ENCODE data around the gene DEXI. TPM values are rescaled to one million over a fixed set of nuclear protein-coding genes. Genes with fewer than 3 reads are reported as not detected.

The DEXI gene
- total and polyA plus RNA-seq, 2 of the 13 experiments (the other 11 are each of a cell fraction or from before 2014, with no cell fraction given) = 51.5 to 70.4 TPM

DNA sequence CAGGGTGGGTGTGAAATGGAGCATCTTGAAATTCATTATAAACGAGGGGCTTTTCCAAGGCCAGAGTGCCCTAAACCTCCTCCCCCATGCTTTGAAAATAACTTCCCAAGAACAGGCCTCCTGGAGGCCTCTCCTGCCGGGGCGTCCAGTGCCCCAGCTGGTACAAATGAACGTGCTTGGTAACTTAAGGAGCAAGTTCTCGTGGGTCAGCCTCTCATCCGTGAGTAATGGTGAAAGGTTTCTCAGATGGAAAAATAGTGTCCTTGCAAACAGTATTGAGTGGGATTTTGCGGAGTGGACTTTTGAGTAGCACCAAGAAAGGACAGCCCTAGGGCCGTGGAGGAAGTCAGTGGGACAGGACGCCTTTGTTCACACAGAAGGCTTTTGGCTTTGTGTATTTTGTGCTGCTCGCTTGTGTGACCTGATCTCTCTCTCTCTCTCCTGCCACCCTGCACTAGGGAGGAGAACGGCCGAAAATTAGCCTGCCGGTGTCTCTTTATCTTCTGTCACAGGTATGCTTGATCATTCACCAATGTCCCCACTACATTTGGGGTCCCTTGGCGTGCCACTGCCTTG lies 36.7 kb upstream of the DEXI start (continued):
- TF ChIP-seq, protein P1, sequence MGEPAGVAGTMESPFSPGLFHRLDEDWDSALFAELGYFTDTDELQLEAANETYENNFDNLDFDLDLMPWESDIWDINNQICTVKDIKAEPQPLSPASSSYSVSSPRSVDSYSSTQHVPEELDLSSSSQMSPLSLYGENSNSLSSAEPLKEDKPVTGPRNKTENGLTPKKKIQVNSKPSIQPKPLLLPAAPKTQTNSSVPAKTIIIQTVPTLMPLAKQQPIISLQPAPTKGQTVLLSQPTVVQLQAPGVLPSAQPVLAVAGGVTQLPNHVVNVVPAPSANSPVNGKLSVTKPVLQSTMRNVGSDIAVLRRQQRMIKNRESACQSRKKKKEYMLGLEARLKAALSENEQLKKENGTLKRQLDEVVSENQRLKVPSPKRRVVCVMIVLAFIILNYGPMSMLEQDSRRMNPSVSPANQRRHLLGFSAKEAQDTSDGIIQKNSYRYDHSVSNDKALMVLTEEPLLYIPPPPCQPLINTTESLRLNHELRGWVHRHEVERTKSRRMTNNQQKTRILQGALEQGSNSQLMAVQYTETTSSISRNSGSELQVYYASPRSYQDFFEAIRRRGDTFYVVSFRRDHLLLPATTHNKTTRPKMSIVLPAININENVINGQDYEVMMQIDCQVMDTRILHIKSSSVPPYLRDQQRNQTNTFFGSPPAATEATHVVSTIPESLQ (CRISPR knock-in tag; conservative IDR thresholded peaks at IDR 0.05) = no peak
- TF ChIP-seq, protein P2, sequence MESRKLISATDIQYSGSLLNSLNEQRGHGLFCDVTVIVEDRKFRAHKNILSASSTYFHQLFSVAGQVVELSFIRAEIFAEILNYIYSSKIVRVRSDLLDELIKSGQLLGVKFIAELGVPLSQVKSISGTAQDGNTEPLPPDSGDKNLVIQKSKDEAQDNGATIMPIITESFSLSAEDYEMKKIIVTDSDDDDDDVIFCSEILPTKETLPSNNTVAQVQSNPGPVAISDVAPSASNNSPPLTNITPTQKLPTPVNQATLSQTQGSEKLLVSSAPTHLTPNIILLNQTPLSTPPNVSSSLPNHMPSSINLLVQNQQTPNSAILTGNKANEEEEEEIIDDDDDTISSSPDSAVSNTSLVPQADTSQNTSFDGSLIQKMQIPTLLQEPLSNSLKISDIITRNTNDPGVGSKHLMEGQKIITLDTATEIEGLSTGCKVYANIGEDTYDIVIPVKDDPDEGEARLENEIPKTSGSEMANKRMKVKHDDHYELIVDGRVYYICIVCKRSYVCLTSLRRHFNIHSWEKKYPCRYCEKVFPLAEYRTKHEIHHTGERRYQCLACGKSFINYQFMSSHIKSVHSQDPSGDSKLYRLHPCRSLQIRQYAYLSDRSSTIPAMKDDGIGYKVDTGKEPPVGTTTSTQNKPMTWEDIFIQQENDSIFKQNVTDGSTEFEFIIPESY (CRISPR knock-in tag; IDR thresholded peaks at IDR 0.05) = peak; percentile 35; the same call in 1 of the 2 replicates
- TF ChIP-seq, protein P3, sequence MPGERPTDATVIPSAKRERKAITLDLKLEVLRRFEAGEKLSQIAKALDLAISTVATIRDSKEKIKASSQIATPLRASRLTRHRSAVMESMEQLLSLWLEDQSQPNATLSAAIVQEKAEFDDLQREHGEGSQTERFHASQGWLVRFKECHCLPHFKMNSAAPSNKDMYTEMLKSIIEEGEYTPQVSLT (CRISPR knock-in tag; IDR thresholded peaks at IDR 0.05; ENCODE audit: borderline replicate concordance, low read depth) = no peak
- TF ChIP-seq SOX13 (IDR thresholded peaks at IDR 0.05) = no peak
- peak in 1 of 2 experiments; percentile 41; a peak in 1 of 4 replicates for TF ChIP-seq SOX13 (CRISPR knock-in tag; conservative IDR thresholded peaks at IDR 0.05 in 1 of 2, IDR thresholded peaks at IDR 0.05 in 1 of 2)
- peak; percentile 17; the same call in 1 of the 2 replicates for TF ChIP-seq SOX5 (CRISPR knock-in tag; IDR thresholded peaks at IDR 0.05; ENCODE audit: borderline replicate concordance)
- TF ChIP-seq PHF8 (CRISPR knock-in tag; IDR thresholded peaks at IDR 0.05) = 0 out of 2 replicates have a peak, but pooled peaks have one; percentile 25
- TF ChIP-seq ZNF337 (CRISPR knock-in tag; IDR thresholded peaks at IDR 0.05; ENCODE audit: borderline replicate concordance, low read depth) = no peak
- TF ChIP-seq TBX2 (CRISPR knock-in tag; IDR thresholded peaks at IDR 0.05; ENCODE audit: borderline replicate concordance) = peak; percentile 13; the same call in 1 of the 2 replicates
- TF ChIP-seq, protein P4, sequence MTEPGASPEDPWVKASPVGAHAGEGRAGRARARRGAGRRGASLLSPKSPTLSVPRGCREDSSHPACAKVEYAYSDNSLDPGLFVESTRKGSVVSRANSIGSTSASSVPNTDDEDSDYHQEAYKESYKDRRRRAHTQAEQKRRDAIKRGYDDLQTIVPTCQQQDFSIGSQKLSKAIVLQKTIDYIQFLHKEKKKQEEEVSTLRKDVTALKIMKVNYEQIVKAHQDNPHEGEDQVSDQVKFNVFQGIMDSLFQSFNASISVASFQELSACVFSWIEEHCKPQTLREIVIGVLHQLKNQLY (CRISPR knock-in tag; IDR thresholded peaks at IDR 0.05) = no peak
- no peak for TF ChIP-seq ZNF296 (CRISPR knock-in tag; conservative IDR thresholded peaks at IDR 0.05)
- TF ChIP-seq HES4 (CRISPR knock-in tag; IDR thresholded peaks at IDR 0.05; ENCODE audit: borderline replicate concordance) = no peak
- no peak for TF ChIP-seq GLI4 (CRISPR knock-in tag; IDR thresholded peaks at IDR 0.05; ENCODE audit: borderline replicate concordance)
- TF ChIP-seq ZFP37 (CRISPR knock-in tag; IDR thresholded peaks at IDR 0.05; ENCODE audit: borderline replicate concordance) = no peak
- TF ChIP-seq SMYD3 (CRISPR knock-in tag; IDR thresholded peaks at IDR 0.05) = no peak
- TF ChIP-seq ZFX (CRISPR knock-in tag; IDR thresholded peaks at IDR 0.05; ENCODE audit: low read depth) = peak; percentile 15; the same call in 1 of the 2 replicates
- 0 out of 2 replicates have a peak, but pooled peaks have one; percentile 3 for TF ChIP-seq TGIF2 (CRISPR knock-in tag; IDR thresholded peaks at IDR 0.05)
- TF ChIP-seq CBX2 (IDR thresholded peaks at IDR 0.05; ENCODE audit: low read depth, low read length) = no peak
- TF ChIP-seq CBX2 (CRISPR knock-in tag; IDR thresholded peaks at IDR 0.05; ENCODE audit: low read depth) = no peak
- TF ChIP-seq KDM1A (CRISPR knock-in tag; IDR thresholded peaks at IDR 0.05) = no peak
- no peak for TF ChIP-seq MAFF (IDR thresholded peaks at IDR 0.05; ENCODE audit: low read depth, low read length)
- TF ChIP-seq ZSCAN9 (CRISPR knock-in tag; IDR thresholded peaks at IDR 0.05; ENCODE audit: borderline replicate concordance) = no peak
- no peak for TF ChIP-seq NRL (CRISPR knock-in tag; IDR thresholded peaks at IDR 0.05; ENCODE audit: borderline replicate concordance)
- TF ChIP-seq HDAC2 (CRISPR knock-in tag; IDR thresholded peaks at IDR 0.05) = 0 out of 2 replicates have a peak, but pooled peaks have one; percentile 24
- TF ChIP-seq NPAS2 (CRISPR knock-in tag; IDR thresholded peaks at IDR 0.05; ENCODE audit: borderline replicate concordance) = no peak
- TF ChIP-seq ZNF781 (CRISPR knock-in tag; IDR thresholded peaks at IDR 0.05; ENCODE audit: borderline replicate concordance, not compliant biosample characterization) = no peak
